T-helper 1 cell treated with Interleukin-12 subunit alpha and Interleukin-12 subunit beta and Interleukin-4 antibody, amounts not matched to agents 30 ng/mL and 1 ng/mL, for 36 hours (primary cell): ENCODE measurements around the gene SYCP2L. TPM values are rescaled to one million over a fixed set of nuclear protein-coding genes. Genes with fewer than 3 reads are reported as not detected.
"Not testable (repeated sequence)": the region's sequence is repeated elsewhere in the genome, so short reads cannot be mapped to it uniquely, and the experiment has no call there.

Source experiments
- intact Hi-C: fragments of 100-400 bp; cut with micrococcal nuclease; formaldehyde crosslinking; loops from one replicate; pipeline ENCODE4 v1.15.1; 2024
- total RNA-seq: library from RNA; stranded (reverse); gene quantifications from 2 replicates; pipeline ENCODE4 v1.2.3, GENCODE V29; 2022

Gene SYCP2L
- total RNA-seq, 1 donor from 2014 or later, result not detected

DNA sequence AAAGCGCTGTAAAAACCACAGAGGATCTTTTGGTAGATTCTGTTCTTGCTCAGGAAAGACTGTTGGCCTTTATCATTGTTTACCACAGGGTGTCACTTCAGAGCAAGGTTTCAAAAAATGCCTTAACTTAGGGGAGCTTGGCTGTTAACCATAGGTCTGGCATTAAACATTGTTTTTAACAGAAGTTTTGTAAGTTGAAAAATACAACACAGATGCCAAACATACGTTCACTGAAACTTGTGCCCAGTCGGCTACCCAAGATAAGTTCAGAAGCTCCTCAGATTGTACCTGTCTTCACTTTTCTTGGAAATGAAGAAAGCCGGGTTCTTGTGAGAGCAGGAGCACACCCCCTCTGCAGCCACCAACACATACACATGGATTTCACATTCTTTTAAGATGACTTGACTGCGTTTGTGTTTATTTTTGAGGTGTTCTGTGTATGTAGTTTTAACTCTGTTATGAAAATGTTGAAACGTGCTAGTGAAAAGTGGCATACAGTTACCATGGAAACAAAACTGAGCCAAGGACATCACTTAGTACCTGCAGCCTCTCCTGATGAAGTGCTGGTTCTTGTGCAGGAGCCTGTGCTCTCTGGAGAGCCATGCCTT is 64.9 kb downstream of the SYCP2L start:
- intact Hi-C loops, result loop anchor here (10.0 kb wide), 1 partner anchor 193 kb away; no protein-coding TSS in a partner anchor

DNA sequence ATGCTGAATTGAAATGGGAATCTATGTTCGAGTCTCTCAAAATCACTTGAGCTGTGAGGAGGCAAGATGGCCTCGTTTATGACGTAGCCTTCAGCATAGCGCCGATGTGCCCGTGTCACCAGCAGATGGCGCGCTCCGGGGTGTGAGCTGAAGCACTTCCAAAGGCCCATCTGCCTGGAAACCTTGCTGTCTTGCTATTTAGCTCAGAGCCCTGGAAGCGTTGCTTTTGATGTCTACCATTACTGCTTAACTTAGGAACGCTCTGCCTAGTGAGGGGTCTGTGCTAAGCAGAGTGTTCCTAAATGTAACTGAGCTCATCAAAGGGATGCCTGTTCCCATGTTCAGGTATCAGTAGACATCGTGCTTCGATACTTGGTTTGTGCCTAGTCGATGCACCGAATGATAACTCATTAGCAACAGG is 67.7 kb downstream of the SYCP2L start:
- intact Hi-C loops, result loop anchor here (1.0 to 10.0 kb wide), 4 partner anchors 115 to 621 kb away; no protein-coding TSS in a partner anchor

DNA sequence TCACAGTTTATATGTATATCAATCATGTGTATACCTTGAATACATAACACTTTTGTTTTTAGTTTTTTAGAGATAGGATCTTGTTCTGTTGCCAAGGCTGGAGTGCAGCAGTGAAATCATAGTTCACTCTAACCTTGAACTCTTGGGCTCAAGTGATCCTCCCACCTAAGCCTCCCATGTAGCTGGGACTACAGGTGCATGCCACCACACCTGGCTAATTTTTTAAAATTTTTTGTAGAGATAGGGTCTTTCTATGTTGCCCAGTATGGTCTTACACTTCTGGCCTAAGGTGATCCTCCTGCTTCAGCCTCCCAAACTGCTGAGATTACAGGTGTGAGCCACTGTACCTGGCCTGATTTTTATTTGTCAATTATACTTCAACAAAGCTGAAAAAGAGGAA is 69.9 kb downstream of the SYCP2L start:
- intact Hi-C loops, result loop anchor here (10.0 kb wide), 1 partner anchor 188 kb away; no protein-coding TSS in a partner anchor

DNA sequence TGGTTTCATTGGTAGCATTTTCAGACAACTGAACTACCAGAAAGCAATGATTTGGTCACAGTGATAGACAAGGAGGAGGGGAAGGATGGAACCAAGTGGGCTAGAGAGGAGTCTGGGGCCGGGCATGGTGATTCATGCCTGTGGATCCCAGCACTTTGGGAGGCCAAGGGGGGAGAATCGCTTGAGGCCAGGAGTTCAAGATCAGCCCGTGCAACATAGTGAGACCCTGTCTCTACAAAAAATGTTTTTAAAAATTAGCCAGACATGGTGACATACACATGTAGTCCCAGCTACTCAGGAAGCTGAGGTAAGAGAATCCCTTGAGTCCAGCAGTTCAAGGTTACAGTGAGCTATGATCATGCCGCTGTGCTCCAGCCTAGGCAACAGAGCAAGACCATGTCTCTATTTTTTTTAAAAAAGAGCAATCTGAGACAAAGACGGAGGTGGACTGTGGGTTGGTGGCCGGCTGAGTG is 70.6 kb downstream of the SYCP2L start:
- intact Hi-C loops, result loop anchor here (10.0 kb wide), 1 partner anchor 187 kb away; no protein-coding TSS in a partner anchor

DNA sequence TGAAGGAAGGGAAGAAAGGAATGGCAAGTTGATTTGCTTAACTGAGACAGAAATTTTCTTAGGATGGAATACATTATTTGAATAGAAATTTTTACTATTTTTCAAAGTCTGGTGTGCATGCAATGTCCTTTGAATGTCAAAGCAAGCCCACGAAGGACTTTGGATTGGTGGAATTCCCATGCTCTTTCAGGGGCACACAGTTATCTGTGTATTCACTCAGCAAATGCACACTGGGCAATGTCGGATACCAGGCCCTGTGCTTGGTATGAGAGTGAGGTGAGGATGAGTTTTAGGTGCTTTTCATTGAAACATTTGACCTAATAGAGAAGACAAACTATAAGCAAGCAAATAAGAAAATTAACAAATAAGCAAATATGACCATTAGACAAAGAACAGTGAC is 73.3 kb downstream of the SYCP2L start:
- intact Hi-C loops, result no loop called here

DNA sequence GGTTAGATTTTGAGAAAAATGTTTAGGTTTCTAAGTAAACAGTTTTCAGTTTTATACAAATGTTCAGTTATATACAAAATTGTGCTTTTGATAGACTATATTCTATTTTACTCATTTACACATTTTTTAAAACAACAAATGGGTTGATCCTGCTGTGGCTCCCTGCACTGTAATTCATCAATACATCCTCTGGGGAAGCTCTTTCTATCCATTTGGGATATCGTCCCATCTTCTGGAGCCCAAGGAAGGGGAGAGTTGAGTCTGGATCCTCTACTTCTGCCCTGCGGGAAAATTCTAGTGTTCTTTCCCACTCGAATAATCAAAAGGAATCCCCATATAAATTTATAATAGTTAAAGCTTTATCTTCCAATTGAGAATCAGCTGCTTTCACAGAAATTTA is 75.0 kb downstream of the SYCP2L start:
- intact Hi-C loops, result no loop called here

DNA sequence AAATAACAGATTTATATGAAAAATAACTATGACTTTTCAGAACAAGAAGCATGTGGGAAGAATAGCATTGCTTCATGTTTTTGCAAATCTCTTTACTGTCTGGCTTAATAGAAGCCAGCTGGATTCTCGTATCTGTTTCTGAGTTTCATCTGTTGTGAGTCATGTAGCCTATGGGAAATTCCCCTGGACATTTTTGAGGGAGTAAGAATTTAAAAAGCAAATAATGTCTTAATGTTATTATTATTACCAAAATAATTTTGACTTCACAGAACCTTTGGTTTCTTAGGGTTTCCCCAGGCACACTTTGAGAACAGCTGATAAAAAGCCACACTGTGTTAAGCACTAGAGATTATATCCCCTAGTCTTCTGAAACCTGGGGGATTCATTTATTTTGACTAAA is 75.8 kb downstream of the SYCP2L start:
- intact Hi-C loops, result no loop called here

DNA sequence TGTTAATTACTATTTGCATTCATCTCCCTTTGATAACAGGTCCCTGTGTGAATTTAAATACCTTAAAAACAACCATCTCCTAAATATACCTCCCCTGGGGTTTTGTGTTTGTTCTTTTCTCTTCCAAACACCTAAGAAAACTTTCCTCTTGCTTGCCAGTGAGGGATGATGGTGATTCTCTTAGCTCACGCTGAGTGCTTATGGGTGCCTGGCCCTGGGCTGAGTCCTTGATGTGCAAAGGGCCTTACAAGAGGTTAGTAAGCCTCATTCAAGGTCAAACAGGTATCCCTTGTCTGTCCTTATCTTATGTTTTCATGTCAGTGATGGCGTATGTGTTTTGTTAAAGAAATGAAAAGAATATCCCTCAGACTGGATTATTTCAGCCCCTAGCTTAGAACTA is 76.3 kb downstream of the SYCP2L start:
- intact Hi-C loops, result no loop called here

DNA sequence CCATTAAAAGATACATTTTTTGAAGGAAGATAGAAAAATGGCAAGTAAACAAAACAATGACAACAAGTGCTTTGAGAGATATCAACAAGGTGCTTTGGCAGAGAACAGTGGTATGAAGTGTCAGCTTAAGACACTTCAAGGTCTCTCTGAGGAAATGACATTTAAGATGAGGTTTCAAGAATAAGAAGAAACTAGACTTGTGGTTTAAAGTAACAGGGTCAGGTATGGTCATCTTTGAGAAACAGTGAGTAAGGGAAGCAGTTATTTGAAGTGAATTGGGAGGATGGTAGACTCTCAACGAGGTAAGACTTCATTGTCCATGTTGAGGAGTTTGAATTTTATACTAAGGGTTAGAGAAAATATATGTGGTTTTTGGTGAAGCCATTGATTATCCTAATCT is 77.8 kb downstream of the SYCP2L start:
- intact Hi-C loops, result no loop called here

DNA sequence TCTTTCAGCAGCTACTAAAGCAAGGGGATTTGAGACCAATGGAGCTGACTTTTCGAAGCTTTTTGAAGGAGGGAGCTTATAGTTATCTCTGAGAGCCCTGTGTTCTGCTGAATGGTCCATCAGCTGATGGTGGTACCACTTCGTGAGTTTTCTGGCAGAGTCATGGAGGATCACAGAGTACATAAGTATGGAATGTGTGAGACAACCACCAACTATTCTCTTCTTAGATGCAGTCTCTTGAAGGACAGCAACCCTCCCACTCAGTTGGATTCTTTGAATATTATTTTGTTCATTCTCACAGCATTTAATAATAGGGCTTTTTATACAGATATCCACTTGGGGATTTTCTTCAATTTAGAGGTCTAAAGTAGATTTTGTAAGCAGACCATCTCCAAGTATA is 81.9 kb downstream of the SYCP2L start:
- intact Hi-C loops, result no loop called here

DNA sequence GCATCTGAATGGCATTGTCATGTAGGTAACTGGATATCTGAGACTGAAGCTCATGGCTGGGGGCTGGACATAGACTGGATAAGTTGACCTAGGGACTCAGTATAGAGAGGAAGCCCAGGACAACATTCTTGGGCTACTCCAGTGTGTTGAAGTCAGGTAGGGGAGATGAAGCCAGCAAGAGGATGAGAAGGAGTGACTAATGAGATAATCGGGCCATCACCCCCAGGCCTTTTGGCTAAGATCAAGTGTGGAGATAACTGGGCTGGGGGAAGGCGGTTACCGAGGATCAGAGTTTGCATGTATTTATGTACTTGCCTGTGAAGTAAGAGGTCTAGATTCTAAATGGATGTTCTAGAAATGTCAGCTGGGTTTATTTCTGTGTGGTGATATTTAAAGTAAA is 83.9 kb downstream of the SYCP2L start:
- intact Hi-C loops, result no loop called here

DNA sequence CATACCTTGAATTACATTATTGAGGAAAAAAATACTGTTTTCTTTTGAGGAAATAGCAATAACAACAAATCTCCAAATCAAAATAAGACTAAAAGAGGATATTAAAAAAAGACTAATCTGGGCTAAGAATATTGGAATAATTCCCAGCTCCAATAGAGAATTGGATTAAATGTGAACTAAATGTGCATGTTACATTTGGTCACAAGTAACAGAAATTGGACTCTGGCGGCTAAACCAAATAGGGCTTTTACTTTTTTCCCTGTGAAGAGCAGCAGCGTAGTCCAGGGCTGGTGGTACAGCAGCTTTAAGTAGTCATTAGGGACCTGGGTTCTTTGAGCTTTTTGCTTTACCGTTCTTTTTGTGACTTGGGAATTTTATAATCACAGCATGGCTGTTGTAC is 85.3 kb downstream of the SYCP2L start:
- intact Hi-C loops, result no loop called here

DNA sequence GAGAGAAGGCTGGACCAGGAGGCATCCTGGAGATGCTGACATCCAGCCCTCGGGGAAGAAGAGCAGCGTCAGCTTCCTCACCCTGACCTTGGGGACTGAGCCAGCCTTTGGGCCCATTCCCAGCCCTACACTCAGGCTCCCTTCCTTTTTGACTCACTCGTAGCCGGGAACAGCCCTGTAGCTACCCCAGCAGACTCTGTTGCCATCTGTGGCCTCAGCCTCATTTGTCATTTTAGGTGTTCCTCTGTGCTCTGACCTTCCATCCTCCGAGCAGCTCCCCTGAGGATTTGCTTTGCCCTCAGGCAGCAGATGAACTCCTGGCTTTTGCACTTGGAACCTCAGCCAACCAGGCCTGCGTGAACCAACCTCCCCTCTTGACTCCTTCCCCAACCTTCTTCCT is 89.7 kb downstream of the SYCP2L start:
- intact Hi-C loops, result no loop called here

DNA sequence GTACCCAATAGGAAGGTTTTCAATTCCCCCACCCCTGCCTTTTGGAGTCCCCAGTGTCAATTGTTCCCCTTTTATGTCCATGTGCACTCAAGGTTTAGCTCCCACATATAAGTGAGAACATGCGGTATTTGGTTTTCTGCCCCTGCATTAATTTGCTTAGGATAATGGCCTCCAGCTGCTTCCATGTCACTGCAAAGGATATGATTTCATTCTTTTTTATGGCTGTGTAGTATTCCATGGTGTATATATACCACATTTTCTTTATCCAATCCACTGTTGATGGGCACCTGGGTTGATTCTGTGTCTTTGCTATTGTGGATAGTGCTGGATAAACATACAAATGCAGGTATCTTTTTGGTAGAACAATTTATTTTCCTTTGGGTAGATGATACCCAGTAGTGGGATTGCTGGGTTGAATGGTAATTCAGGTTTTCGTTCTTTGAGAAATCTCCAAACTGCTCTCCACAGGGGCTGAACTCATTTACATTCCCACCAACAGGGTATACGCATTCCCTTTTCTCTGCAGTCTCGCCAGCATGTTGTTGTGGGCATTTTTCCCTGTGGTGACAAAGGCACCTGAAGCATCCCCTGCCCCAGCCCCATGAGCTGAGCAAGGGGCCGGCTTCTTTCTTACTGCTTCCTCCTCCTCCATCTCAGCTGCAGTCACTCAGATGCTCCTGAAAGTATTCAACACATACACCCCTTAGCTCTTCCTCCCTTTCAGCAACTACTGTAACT is 90.5 kb downstream of the SYCP2L start:
- intact Hi-C loops, result no loop called here

DNA sequence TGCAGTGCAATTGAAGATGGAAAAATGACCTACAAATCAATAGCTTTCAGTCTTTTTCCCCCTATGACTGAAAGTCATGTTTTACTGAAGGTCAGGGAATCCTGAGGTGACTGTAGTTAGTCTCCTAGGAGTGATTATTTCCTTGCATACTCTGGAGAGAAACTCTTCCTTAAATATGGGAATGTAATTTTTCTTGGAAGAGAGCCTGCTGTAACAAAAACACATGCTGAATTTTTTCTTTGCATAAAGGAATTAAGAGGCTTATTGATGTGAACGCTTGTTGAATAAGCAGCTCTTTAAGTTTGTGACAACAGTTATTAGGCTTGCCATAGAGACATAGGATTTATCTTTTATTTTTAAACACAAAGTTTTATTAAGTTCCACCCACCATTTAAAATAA is 92.8 kb downstream of the SYCP2L start:
- intact Hi-C loops, result no loop called here

DNA sequence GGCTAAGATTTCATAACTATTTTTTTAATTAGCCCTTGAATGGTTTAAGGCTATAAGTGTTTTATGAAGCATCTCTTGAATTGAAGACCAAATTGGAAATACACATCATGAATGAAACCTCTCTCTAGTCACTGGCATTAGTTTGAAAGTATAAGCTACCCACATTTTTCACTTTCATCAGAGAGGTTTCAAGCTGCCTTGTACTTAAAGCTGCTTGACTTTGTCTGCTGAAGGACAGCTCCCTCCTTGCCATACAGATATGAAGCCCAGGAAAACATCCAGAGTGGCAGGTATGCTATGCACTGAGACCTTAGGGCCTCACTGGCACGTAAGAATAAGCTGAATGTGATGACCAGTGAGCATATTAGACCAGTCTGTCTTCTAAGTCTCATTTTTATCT is 94.6 kb downstream of the SYCP2L start:
- intact Hi-C loops, result no loop called here

DNA sequence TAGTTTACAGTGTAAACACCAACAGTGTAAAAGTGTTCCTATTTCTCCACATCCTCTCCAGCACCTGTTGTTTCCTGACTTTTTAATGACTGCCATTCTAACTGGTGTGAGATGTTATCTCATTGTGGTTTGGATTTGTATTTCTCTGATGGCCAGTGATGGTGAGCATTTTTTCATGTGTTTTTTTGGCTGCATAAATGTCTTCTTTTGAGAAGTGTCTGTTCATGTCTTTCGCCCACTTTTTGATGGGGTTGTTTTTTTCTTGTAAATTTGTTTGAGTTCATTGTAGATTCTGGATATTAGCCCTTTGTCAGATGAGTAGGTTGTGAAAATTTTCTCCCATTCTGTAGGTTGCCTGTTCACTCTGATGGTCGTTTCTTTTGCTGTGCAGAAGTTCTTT is 98.1 kb downstream of the SYCP2L start:
- intact Hi-C loops, result not testable (repeated sequence)

DNA sequence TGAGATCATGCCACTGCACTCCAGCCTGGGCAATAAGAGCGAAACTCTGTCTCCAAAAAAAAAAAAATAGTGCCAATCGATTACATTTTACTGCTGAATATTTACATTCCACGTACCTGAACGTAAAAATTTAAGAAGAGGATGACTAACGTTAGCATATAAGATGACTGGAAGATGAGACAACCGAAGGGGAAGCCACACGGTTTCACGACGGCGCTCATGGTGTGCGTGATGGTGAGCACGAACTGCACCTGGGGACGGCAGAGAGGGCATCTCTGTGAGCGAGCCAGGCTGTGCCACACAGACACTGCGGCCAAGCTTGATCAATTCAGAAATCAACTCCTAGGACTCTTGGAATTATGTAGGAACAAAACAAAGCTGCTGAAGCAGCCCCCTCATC is 102.7 kb downstream of the SYCP2L start:
- intact Hi-C loops, result no loop called here

DNA sequence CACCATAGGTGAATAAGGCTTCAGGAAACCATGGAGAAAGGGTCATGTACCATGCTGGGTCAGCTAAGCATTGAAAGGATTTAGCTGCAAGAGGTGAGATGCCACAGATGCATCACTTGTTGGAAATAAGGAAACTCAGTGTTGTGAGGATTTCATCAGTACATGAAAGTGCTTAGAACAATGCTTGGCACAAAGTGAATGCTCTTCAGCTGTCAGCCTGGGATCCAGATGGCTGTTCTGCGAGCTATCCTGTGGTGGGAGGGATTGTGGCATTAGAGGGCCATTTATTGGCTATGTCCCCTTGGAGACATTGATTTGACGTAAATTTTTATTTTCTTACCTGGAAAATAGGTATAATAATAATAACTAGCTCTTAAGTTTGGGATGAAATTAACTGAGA is 104.3 kb downstream of the SYCP2L start:
- intact Hi-C loops, result no loop called here

DNA sequence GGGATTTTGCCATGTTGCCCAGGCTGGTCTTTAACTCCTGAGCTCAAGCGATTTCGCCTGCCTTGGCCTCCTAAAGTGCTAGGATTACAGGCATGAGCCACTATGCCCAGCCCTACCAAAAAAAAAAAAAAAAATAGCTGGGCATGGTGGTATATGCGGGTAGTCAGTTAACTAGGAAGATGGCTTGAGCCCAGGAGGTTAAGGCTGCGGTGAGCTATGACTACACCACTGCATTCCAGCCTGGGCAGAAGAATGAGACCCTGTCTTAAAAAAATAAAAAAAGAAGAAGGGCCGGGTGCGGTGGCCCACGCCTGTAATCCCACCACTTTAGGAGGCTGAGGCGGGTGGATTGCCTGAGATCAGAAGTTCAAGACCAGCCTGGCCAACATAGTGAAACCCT is 107.0 kb downstream of the SYCP2L start:
- intact Hi-C loops, result no loop called here

DNA sequence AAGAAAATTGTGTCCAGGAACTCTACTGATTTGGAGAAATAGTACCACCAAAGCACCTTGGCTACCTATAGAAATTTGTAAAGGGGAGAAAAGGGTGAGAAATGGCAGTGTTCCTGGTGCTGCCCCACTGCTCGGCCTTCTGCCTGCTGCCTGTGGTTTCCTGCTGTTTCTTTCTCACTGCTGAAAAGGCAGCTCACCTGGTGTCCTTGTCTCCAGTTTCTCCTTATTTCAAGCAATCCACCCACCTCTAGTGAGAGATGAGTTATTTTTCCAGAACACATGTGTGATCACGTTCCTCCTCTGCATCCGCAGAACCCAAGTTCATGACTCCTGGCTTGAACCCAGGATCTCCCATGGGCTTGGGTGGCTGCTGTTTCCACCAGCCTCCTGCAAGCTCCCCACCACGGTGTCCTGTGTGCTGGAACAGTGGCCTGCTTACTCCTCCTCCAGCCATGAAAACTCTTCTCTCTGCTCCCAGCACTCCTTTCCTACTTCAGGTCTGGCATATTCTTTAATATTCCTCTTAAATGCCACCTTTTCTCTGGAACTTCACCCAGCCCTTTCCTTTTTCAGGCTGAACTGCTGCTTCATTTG is 108.4 kb downstream of the SYCP2L start:
- intact Hi-C loops, result no loop called here

DNA sequence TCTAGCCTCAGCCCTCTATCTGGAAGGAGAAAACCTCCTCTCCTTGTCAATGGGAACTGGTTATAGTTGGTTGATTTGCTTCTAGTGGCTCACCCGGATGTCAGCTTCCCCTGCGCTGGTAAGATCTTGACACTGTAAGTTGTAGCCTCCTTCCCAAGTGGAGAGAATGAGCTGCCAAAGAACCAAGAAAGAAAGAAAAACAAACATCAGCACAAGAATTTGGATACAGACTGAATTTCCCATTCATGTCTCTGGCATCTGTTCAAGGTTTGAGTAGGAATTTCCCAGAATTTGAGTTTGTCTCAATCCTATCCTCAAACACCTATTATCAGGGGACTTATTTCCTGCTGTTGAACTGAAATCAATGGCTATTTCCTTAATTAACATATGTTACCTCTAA is 113.1 kb downstream of the SYCP2L start:
- intact Hi-C loops, result no loop called here
